Measurements from ENCODE around the gene ZMYND19.
A peak's percentile ranks its signal among the peaks of the same experiment; 100 is the strongest.

The ZMYND19 gene

GRCh38 chr9:137586854-137587253 lies 3.5 kb downstream of the ZMYND19 start:
- H3K27ac ChIP-seq (ENCODE audit: extremely low read depth, low read depth, low read length): no peak overlapping the region
- TF ChIP-seq ZNF341 (tag by site-specific recombination; IDR thresholded peaks at IDR 0.05; ENCODE audit: low read depth) (no peak), ZNF623 (tag by site-specific recombination; IDR thresholded peaks at IDR 0.05) (no peak), KLF9 (tag by site-specific recombination; IDR thresholded peaks at IDR 0.05; ENCODE audit: low read depth) (peak; percentile 42; the same call in 1 of the 2 replicates), ZEB2 (tag by site-specific recombination; IDR thresholded peaks at IDR 0.05) (no peak), ZNF155 (tag by site-specific recombination; IDR thresholded peaks at IDR 0.05) (no peak), ZNF335 (tag by site-specific recombination; conservative IDR thresholded peaks at IDR 0.05) (no peak), GLIS2 (tag by site-specific recombination; IDR thresholded peaks at IDR 0.05) (no peak)
- H3K36me3 ChIP-seq (ENCODE audit: control insufficient read depth in 2 of 2, insufficient read depth in 1 of 2, low read length in 2 of 2): peaks cover 11 to 75% of the 10 kb centered on the region in 2 experiments; a peak in 2 of 3 replicates
- ChIA-PET CTCF (interaction anchor here (2.6 kb wide), 1 partner anchor 8 kb away, joined by 24 read pairs; the partner anchor contains the start of gene DPH7), POLR2A (interaction anchor here (2.4 kb wide), 1 partner anchor 8 kb away, joined by 15 read pairs; the partner anchor contains the start of gene DPH7)
- H3K9me3 ChIP-seq (ENCODE audit: control insufficient read depth, insufficient read depth, low read depth, low read length): no peaks in the 10 kb centered on the region
- peaks cover 2% of the 10 kb centered on the region; the same call in 1 of the 2 replicates for H3K4me1 ChIP-seq (ENCODE audit: control insufficient read depth, insufficient read depth, low read length)
- no peak overlapping the region for H3K4me3 ChIP-seq (ENCODE audit: low read depth, low read length)

GRCh38 chr9:137583957-137584356 lies 6.4 kb downstream of the ZMYND19 start:
- POLR2A ChIA-PET: interaction anchor here (1.3 to 1.6 kb wide), 2 partner anchors 21 to 35 kb away, joined by 4 to 5 read pairs; partner anchors contain the start of genes ARRDC1 and EHMT1
- no peak for TF ChIP-seq KLF1 (tag by site-specific recombination; IDR thresholded peaks at IDR 0.05)
- TF ChIP-seq ZNF488 (tag by site-specific recombination; IDR thresholded peaks at IDR 0.05): no peak
- peak; percentile 76 for TF ChIP-seq ZIC2 (tag by site-specific recombination; IDR thresholded peaks at IDR 0.05)
- no peak for TF ChIP-seq WT1 (tag by site-specific recombination; IDR thresholded peaks at IDR 0.05)
- no peaks in the 10 kb centered on the region for H3K9me3 ChIP-seq (ENCODE audit: control insufficient read depth, insufficient read depth, low read depth, low read length)
- peaks cover 2% of the 10 kb centered on the region; the same call in 1 of the 2 replicates for H3K4me1 ChIP-seq (ENCODE audit: control insufficient read depth, insufficient read depth, low read length)
- no peak overlapping the region for H3K27ac ChIP-seq (ENCODE audit: extremely low read depth, low read depth, low read length)
- no peak overlapping the region for H3K4me3 ChIP-seq (ENCODE audit: low read depth, low read length)
- CTCF ChIA-PET: no interaction called here
- H3K36me3 ChIP-seq (ENCODE audit: control insufficient read depth in 2 of 2, insufficient read depth in 1 of 2, low read length in 2 of 2): peaks cover 11 to 91% of the 10 kb centered on the region in 2 experiments; a peak in 2 of 3 replicates

DNA sequence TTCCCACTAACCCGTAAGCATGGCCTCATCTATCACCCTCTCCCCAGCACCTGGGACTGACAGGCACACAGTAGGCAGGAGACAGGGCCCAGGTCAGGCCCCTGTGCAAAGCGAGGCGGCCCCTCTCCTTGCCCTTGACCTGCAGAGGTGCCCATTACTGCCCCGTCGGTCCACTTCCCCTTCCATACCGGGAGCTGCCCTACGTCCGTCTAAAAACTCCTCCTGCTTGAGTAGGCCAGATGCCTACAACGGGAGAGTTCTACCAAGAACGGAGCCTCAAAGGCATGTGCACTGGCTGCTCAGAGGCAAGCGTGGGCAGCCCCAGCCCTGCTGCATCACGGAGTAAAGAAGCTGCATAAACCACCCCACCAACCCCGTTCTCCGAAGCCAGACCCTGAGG lies 7.0 kb downstream of the ZMYND19 start:
- no peaks in the 10 kb centered on the region for H3K9me3 ChIP-seq (ENCODE audit: control insufficient read depth, insufficient read depth, low read depth, low read length)
- H3K4me1 ChIP-seq (ENCODE audit: control insufficient read depth, insufficient read depth, low read length): no peaks in the 10 kb centered on the region; the same call in 1 of the 2 replicates
- H3K4me3 ChIP-seq (ENCODE audit: low read depth, low read length): no peak overlapping the region
- POLR2A ChIA-PET: interaction anchor here (0.6 to 1.6 kb wide), 2 partner anchors 33 to 36 kb away, joined by 4 read pairs; partner anchors contain the start of gene EHMT1
- H3K36me3 ChIP-seq (ENCODE audit: control insufficient read depth in 2 of 2, insufficient read depth in 1 of 2, low read length in 2 of 2): peaks cover 11 to 85% of the 10 kb centered on the region in 2 experiments; a peak in 2 of 3 replicates
- no peak overlapping the region for H3K27ac ChIP-seq (ENCODE audit: extremely low read depth, low read depth, low read length)
- no peak for TF ChIP-seq ZNF600 (tag by site-specific recombination; IDR thresholded peaks at IDR 0.05)
- no peak for TF ChIP-seq ZNF391 (tag by site-specific recombination; IDR thresholded peaks at IDR 0.05; ENCODE audit: borderline replicate concordance, low read depth)
- no peak for TF ChIP-seq TSHZ1 (tag by site-specific recombination; IDR thresholded peaks at IDR 0.05; ENCODE audit: borderline replicate concordance)
- no peak for TF ChIP-seq ZNF548 (tag by site-specific recombination; IDR thresholded peaks at IDR 0.05)
- TF ChIP-seq ZBTB44 (tag by site-specific recombination; IDR thresholded peaks at IDR 0.05): no peak
- TF ChIP-seq, protein P1, sequence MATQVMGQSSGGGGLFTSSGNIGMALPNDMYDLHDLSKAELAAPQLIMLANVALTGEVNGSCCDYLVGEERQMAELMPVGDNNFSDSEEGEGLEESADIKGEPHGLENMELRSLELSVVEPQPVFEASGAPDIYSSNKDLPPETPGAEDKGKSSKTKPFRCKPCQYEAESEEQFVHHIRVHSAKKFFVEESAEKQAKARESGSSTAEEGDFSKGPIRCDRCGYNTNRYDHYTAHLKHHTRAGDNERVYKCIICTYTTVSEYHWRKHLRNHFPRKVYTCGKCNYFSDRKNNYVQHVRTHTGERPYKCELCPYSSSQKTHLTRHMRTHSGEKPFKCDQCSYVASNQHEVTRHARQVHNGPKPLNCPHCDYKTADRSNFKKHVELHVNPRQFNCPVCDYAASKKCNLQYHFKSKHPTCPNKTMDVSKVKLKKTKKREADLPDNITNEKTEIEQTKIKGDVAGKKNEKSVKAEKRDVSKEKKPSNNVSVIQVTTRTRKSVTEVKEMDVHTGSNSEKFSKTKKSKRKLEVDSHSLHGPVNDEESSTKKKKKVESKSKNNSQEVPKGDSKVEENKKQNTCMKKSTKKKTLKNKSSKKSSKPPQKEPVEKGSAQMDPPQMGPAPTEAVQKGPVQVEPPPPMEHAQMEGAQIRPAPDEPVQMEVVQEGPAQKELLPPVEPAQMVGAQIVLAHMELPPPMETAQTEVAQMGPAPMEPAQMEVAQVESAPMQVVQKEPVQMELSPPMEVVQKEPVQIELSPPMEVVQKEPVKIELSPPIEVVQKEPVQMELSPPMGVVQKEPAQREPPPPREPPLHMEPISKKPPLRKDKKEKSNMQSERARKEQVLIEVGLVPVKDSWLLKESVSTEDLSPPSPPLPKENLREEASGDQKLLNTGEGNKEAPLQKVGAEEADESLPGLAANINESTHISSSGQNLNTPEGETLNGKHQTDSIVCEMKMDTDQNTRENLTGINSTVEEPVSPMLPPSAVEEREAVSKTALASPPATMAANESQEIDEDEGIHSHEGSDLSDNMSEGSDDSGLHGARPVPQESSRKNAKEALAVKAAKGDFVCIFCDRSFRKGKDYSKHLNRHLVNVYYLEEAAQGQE (tag by site-specific recombination; IDR thresholded peaks at IDR 0.05): no peak
- no peak for TF ChIP-seq ZNF488 (tag by site-specific recombination; IDR thresholded peaks at IDR 0.05)
- CTCF ChIA-PET: interaction anchor here (0.6 kb wide), 1 partner anchor 114 kb away, joined by 3 read pairs; no protein-coding TSS in a partner anchor

All from HEK293 (cell line).